H1 (cell line): ENCODE data around the gene FAM136A. TPM values are rescaled to one million over a fixed set of nuclear protein-coding genes. Genes with fewer than 3 reads are reported as not detected.
A peak's percentile ranks its signal among the peaks of the same experiment; 100 is the strongest.

Experiments used
- CTCF ChIA-PET: fragments of 300-600 bp; sonication (Branson Sonifier 250); formaldehyde crosslinking; loops from one replicate; lab custom pipeline; 2021; ENCODE audit not compliant: partially characterized antibody; lab: Charles Lee
- POLR2A ChIA-PET: fragments of 300-600 bp; sonication (Branson Sonifier 250); formaldehyde crosslinking; loops from one replicate; lab custom pipeline; 2021; ENCODE audit warnings: inconsistent platforms; ENCODE audit not compliant: partially characterized antibody; lab: Charles Lee
- DNase-seq, 2 experiments: peaks; one replicate each; pipeline versions ENCODE4 v3.0.0 to v3.0.0-alpha.2; 2010 to 2022; ENCODE audit warnings: low spot score in 2 of 2, low read depth in 1 of 2, mixed read lengths in 1 of 2
- FAIRE-seq: peaks from 2 replicates; lab custom pipeline; 2011; peaks lifted over from hg19 to GRCh38; lab: Jason Lieb, UNC
- H2AFZ ChIP-seq: 2 replicates; pipeline ENCODE4 v1.8.1; 2012; ENCODE audit warnings: low read length, inconsistent platforms
- H2AK5ac ChIP-seq: 2 replicates; pipeline ENCODE4 v1.6.1; 2013; ENCODE audit warnings: low read depth, low read length
- H2BK120ac ChIP-seq: replicated peaks from 2 replicates; pipeline ENCODE3; 2013; ENCODE audit warnings: low read depth, low read length, inconsistent platforms
- H2BK12ac ChIP-seq: 2 replicates; pipeline ENCODE4 v1.6.1; 2013; ENCODE audit warnings: low read depth, low read length
- H2BK15ac ChIP-seq: 2 replicates; pipeline ENCODE4 v1.6.1; 2013; ENCODE audit warnings: low read length
- H2BK20ac ChIP-seq: 2 replicates; pipeline ENCODE4 v1.6.1; 2013; ENCODE audit warnings: low read length
- H2BK5ac ChIP-seq: 2 replicates; pipeline ENCODE4 v1.6.1; 2013; ENCODE audit warnings: low read depth, low read length
- H3K14ac ChIP-seq: 2 replicates; pipeline ENCODE4 v1.6.1; 2013; ENCODE audit warnings: inconsistent platforms; ENCODE audit not compliant: insufficient read length
- H3K18ac ChIP-seq: 2 replicates; pipeline ENCODE4 v1.6.1; 2013; ENCODE audit warnings: low read length; ENCODE audit errors: extremely low read depth
- H3K23ac ChIP-seq: 2 replicates; pipeline ENCODE4 v1.6.1; 2013; ENCODE audit warnings: inconsistent platforms; ENCODE audit not compliant: insufficient read length
- H3K23me2 ChIP-seq: 2 replicates; pipeline ENCODE4 v1.6.1; 2013; ENCODE audit warnings: low read depth, low read length
- H3K27ac ChIP-seq: 2 replicates; pipeline ENCODE4 v1.6.1; 2011; ENCODE audit warnings: low read depth, low read length, inconsistent platforms
- H3K27me3 ChIP-seq, 4 experiments: replicated peaks in 1 of 4; 1 replicate in 1 of 4; 2 replicates in 3 of 4; pipeline versions ENCODE4 v1.6.1 to v1.8.1; 2011 to 2013; ENCODE audit warnings: low read length in 3 of 4, mild to moderate bottlenecking in 3 of 4, inconsistent platforms in 2 of 4, mixed read lengths in 2 of 4, moderate library complexity in 1 of 4; ENCODE audit not compliant: control insufficient read depth in 3 of 4, insufficient read depth in 3 of 4; ENCODE audit errors: extremely low read depth in 1 of 4
- H3K36me3 ChIP-seq, 4 experiments: 2 replicates each; pipeline versions ENCODE4 v1.6.1 to v1.8.1; 2011 to 2013; ENCODE audit warnings: mild to moderate bottlenecking in 4 of 4, low read length in 3 of 4, moderate library complexity in 2 of 4, control low read depth in 1 of 4, inconsistent platforms in 1 of 4; ENCODE audit not compliant: insufficient read depth in 4 of 4, control insufficient read depth in 2 of 4
- H3K4ac ChIP-seq: replicated peaks from 2 replicates; pipeline ENCODE3; 2013; ENCODE audit warnings: low read length, low read depth, mixed read lengths, inconsistent platforms; ENCODE audit not compliant: insufficient read length
- H3K4me1 ChIP-seq, 4 experiments: replicated peaks in 1 of 4; 1 replicate in 1 of 4; 2 replicates in 3 of 4; pipeline versions ENCODE4 v1.6.1 to v1.8.1; 2011 to 2013; ENCODE audit warnings: low read length in 3 of 4, inconsistent platforms in 2 of 4, mixed read lengths in 1 of 4; ENCODE audit not compliant: insufficient read depth in 4 of 4, control insufficient read depth in 3 of 4
- H3K4me2 ChIP-seq, 2 experiments: 2 replicates each; pipeline versions ENCODE4 v1.6.1 to v1.8.1; 2011 to 2013; ENCODE audit warnings: low read depth in 2 of 2, low read length in 2 of 2, control low read depth in 1 of 2, inconsistent platforms in 1 of 2, mild to moderate bottlenecking in 1 of 2; ENCODE audit not compliant: insufficient read depth in 1 of 2
- H3K4me3 ChIP-seq, 4 experiments: fragments of 200-600, 300-600 bp in 1 of 4; sonication (generic), shearing (Covaris generic), sonication (Bioruptor Twin) in 1 of 4; 2 replicates each; pipeline versions ENCODE4 v1.5.1 to v1.8.1; 2011 to 2016; ENCODE audit warnings: low read length in 4 of 4, low read depth in 3 of 4, control low read depth in 2 of 4, inconsistent platforms in 2 of 4, mild to moderate bottlenecking in 2 of 4, mixed read lengths in 1 of 4, moderate library complexity in 1 of 4; ENCODE audit not compliant: insufficient read depth in 2 of 4; ENCODE audit errors: extremely low read depth in 1 of 4
- H3K56ac ChIP-seq: replicated peaks from 2 replicates; pipeline ENCODE3; 2013; ENCODE audit warnings: low read depth, mild to moderate bottlenecking, mixed read lengths, low read length, inconsistent platforms; ENCODE audit not compliant: insufficient read length
- H3K79me1 ChIP-seq: 2 replicates; pipeline ENCODE4 v1.6.1; 2013; ENCODE audit warnings: low read depth, low read length, control low read depth
- H3K79me2 ChIP-seq, 2 experiments: 2 replicates each; pipeline versions ENCODE4 v1.6.1 to v1.8.1; 2012 to 2013; ENCODE audit warnings: low read length in 2 of 2, mild to moderate bottlenecking in 2 of 2, inconsistent platforms in 1 of 2; ENCODE audit not compliant: insufficient read depth in 2 of 2, control insufficient read depth in 1 of 2
- H3K9ac ChIP-seq, 4 experiments: replicated peaks in 1 of 4; 1 replicate in 1 of 4; 2 replicates in 3 of 4; pipeline versions ENCODE4 v1.6.1 to v1.8.1; 2011 to 2013; ENCODE audit warnings: low read depth in 3 of 4, low read length in 3 of 4, control low read depth in 2 of 4, mild to moderate bottlenecking in 2 of 4, moderate library complexity in 2 of 4, inconsistent platforms in 1 of 4; ENCODE audit errors: extremely low read depth in 1 of 4
- H3K9me3 ChIP-seq, 2 experiments: 2 replicates each; pipeline versions ENCODE4 v1.6.1 to v1.8.1; 2012 to 2013; ENCODE audit warnings: mild to moderate bottlenecking in 2 of 2, moderate library complexity in 2 of 2, control low read depth in 1 of 2, inconsistent platforms in 1 of 2, low read depth in 1 of 2, low read length in 1 of 2, mixed read lengths in 1 of 2; ENCODE audit not compliant: insufficient read depth in 2 of 2
- H4K20me1 ChIP-seq, 2 experiments: replicated peaks in 1 of 2; 2 replicates each; pipeline versions ENCODE3 to v1.8.1; 2011 to 2013; ENCODE audit warnings: inconsistent platforms in 2 of 2, low read length in 2 of 2, mild to moderate bottlenecking in 1 of 2; ENCODE audit not compliant: insufficient read depth in 2 of 2, control insufficient read depth in 1 of 2
- H4K5ac ChIP-seq: 2 replicates; pipeline ENCODE4 v1.6.1; 2013; ENCODE audit warnings: low read length, low read depth, mixed read lengths, inconsistent platforms; ENCODE audit not compliant: insufficient read length
- H4K8ac ChIP-seq: 2 replicates; pipeline ENCODE4 v1.8.0; 2013; ENCODE audit warnings: mild to moderate bottlenecking, moderate library complexity, low read length, inconsistent platforms; ENCODE audit not compliant: insufficient read depth; ENCODE audit errors: extremely low read depth
- H4K91ac ChIP-seq: replicated peaks from 2 replicates; pipeline ENCODE3; 2013; ENCODE audit warnings: low read length, mixed read lengths, inconsistent platforms; ENCODE audit not compliant: insufficient read length
- BRCA1 ChIP-seq: IDR thresholded peaks from 2 replicates; pipeline ENCODE4 v1.6.1; 2012; ENCODE audit warnings: low read depth, low read length, improper control_type of control experiment
- CBX5 ChIP-seq: fragments of 300-800, 300-1000 bp; sonication (generic); IDR thresholded peaks from 2 replicates; pipeline ENCODE4 v1.7.1; 2016; ENCODE audit warnings: antibody characterized with exemption, low read length, low read depth
- CEBPB ChIP-seq: IDR thresholded peaks from 2 replicates; pipeline ENCODE4 v1.6.1; 2012; ENCODE audit warnings: low read depth, low read length
- GTF2F1 ChIP-seq: IDR thresholded peaks from 2 replicates; pipeline ENCODE4 v1.6.1; 2012; ENCODE audit warnings: low read depth, low read length, improper control_type of control experiment, borderline replicate concordance
- HDAC2 ChIP-seq, 2 experiments: fragments of 300-600 bp in 1 of 2; sonication (generic) in 1 of 2; IDR thresholded peaks; 2 replicates each; pipeline ENCODE4 v1.6.1; 2011 to 2012; ENCODE audit warnings: low read depth in 2 of 2, low read length in 2 of 2, mild to moderate bottlenecking in 2 of 2, moderate library complexity in 2 of 2, borderline replicate concordance in 1 of 2, inconsistent platforms in 1 of 2
- KDM1A ChIP-seq: fragments of 200-600, 300-600 bp; sonication (generic); IDR thresholded peaks from 2 replicates; pipeline ENCODE4 v1.7.1; 2016; ENCODE audit warnings: mild to moderate bottlenecking, low read length, borderline replicate concordance
- PHF8 ChIP-seq: fragments of 200-600 bp; sonication (generic); conservative IDR thresholded peaks from 2 replicates; pipeline ENCODE4 v1.7.1; 2012; ENCODE audit warnings: low read depth, mild to moderate bottlenecking, inconsistent platforms, low read length, moderate library complexity
- POU5F1 ChIP-seq: IDR thresholded peaks from 2 replicates; pipeline ENCODE4 v1.6.1; 2011; ENCODE audit warnings: low read depth, mild to moderate bottlenecking, low read length, moderate library complexity
- SRF ChIP-seq: IDR thresholded peaks from 2 replicates; pipeline ENCODE4 v1.6.1; 2011; ENCODE audit warnings: mild to moderate bottlenecking, low read depth, low read length, moderate library complexity
- SUZ12 ChIP-seq: fragments of 200-600 bp; sonication (generic); IDR thresholded peaks from 2 replicates; pipeline ENCODE4 v1.6.1; 2012; ENCODE audit warnings: mild to moderate bottlenecking, inconsistent platforms, low read length, moderate library complexity, mixed read lengths
- TCF12 ChIP-seq: IDR thresholded peaks from 2 replicates; pipeline ENCODE4 v1.6.1; 2011; ENCODE audit warnings: low read depth, mild to moderate bottlenecking, low read length
- WGBS, 2 experiments: shearing (Covaris generic) in 1 of 2; methylation state at CpG; one replicate each; pipeline versions ENCODE4 v1.1.6 to v1.1.7; 2013 to 2015; ENCODE audit warnings: low lambda C conversion rate in 2 of 2, mixed read lengths in 2 of 2, inconsistent platforms in 1 of 2, low coverage in 1 of 2, missing lambda C conversion rate in 1 of 2; ENCODE audit not compliant: insufficient replicate concordance in 2 of 2, insufficient coverage in 1 of 2, insufficient read length in 1 of 2; ENCODE audit errors: extremely low coverage in 1 of 2, missing lambda C conversion rate in 1 of 2; 5-methylcytosine and 5-hydroxymethylcytosine counted together
- polyA plus RNA-seq, 7 experiments: library from polyadenylated mRNA; depleted of rRNA in 3 of 7; stranded (reverse) in 5 of 7; unstranded in 2 of 7; fragments of >200 nt in 5 of 7; fragments of 200-250 nt in 2 of 7; gene quantifications; 1 replicate in 5 of 7; 2 replicates in 1 of 7; 4 replicates in 1 of 7; pipeline versions ENCODE4 v1.2.1 to v1.2.3, GENCODE V29; 2011 to 2013; ENCODE audit warnings: missing spikeins in 2 of 7, mixed read lengths in 2 of 7
- total RNA-seq: library from RNA; stranded (reverse); fragmentation: NEBNext Ultra II Directional; extraction: Animal tissue kit (Norgen Biotek cat#: 25700); gene quantifications from 2 replicates; pipeline ENCODE4 v1.2.1, GENCODE V29; 2021

The FAM136A gene
- total and polyA plus RNA-seq, 2 of the 8 experiments (the other 6 are each of a cell fraction or from before 2014, with no cell fraction given), result 58.2 to 122 TPM

DNA sequence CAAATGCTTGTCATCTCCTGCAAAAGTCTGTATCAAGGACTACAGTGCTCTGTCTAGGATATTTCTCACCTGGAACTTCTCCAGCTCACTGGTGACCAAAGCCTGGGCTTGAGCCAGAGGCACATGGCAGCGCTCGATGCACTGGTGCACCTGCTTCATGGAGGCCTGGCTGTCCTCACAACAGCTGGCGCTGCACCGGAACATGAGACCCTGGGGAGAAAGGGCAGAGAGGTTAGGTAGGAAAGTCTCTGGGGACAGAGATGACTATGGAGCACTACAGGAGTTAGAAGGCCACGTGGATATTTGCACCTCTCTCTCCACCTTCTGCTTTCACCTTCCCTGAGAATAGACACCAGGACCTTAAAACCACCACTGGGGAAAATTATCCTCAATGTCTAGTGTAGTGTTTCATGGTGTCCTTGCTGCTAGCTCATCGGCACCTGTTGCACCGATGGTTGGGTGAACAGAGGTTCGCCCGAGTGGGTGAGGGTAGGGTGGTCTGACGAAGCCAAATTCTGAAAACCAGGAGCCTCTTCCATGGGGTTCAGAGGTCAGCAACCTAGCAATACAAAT lies 1.0 kb downstream of the FAM136A start:
- no peak overlapping the region for H2AFZ ChIP-seq
- TF ChIP-seq BRCA1 (no peak), SRF (no peak), GTF2F1 (no peak), PHF8 (no peak), CBX5 (no peak), KDM1A (no peak), HDAC2 (IDR thresholded peaks at IDR 0.05; ENCODE audit: borderline replicate concordance in 1 of 2, low read depth in 2 of 2, low read length in 2 of 2) (no peak), POU5F1 (no peak), TCF12 (no peak), SUZ12 (no peak), CEBPB (no peak)

More for the DNA sequence above, 1.0 kb downstream of the FAM136A start:
- H2BK12ac ChIP-seq, result peak overlapping the region; percentile 40; the same call in 1 of the 2 replicates
- H3K27me3 ChIP-seq, result no peaks in the 10 kb centered on the region
- peaks cover 0 to 7% of the 10 kb centered on the region in 2 experiments; a peak in 1 of 4 replicates for H3K79me2 ChIP-seq
- no peak overlapping the region; the same call in 1 of the 2 replicates for H2BK5ac ChIP-seq
- H3K4me2 ChIP-seq, result peak overlapping the region; percentile 80 to 82
- H3K23ac ChIP-seq, result no peak overlapping the region
- H3K23me2 ChIP-seq, result peaks cover 2% of the 10 kb centered on the region; the same call in 1 of the 2 replicates
- 62% methylated on average over 10 of the region's 10 CpGs; no CpG with 5 or more reads in 1 of the 2 experiments for WGBS, 2 experiments
- no peak overlapping the region for H2BK120ac ChIP-seq
- H3K4ac ChIP-seq, result no peak overlapping the region
- 0 out of 2 replicates have a peak overlapping the region, but pooled peaks have one; percentile 47 for H2AK5ac ChIP-seq
- H4K5ac ChIP-seq, result no peak overlapping the region
- POLR2A ChIA-PET, result interaction anchor here (0.7 to 4.6 kb wide), 7 partner anchors 7 to 325 kb away, joined by 3 to 63 read pairs (median 4); partner anchors contain the start of genes PCYOX1 and SNRPG
- H3K4me3 ChIP-seq, result peak overlapping the region; percentile 63 to 86 (median 75)
- peak overlapping the region; percentile 85 for H3K56ac ChIP-seq
- H3K9me3 ChIP-seq, result peaks cover 0 to 5% of the 10 kb centered on the region in 2 experiments; a peak in 1 of 4 replicates
- H4K91ac ChIP-seq, result no peak overlapping the region
- FAIRE-seq (no peak), DNase-seq (no peak)
- no peak overlapping the region; the same call in 1 of the 2 replicates for H4K8ac ChIP-seq
- peaks cover 0 to 8% (median 5%) of the 10 kb centered on the region in 4 experiments; a peak in 3 of 7 replicates for H3K4me1 ChIP-seq
- H3K36me3 ChIP-seq, result peaks cover 4 to 28% (median 10%) of the 10 kb centered on the region in 4 experiments; a peak in 6 of 8 replicates
- no peak overlapping the region for H3K18ac ChIP-seq
- H2BK20ac ChIP-seq, result no peak overlapping the region
- H3K79me1 ChIP-seq, result no peaks in the 10 kb centered on the region; the same call in 1 of the 2 replicates
- H4K20me1 ChIP-seq, result no peaks in the 10 kb centered on the region
- H2BK15ac ChIP-seq, result no peak overlapping the region
- CTCF ChIA-PET, result interaction anchor here (0.6 to 7.3 kb wide), 10 partner anchors 7 to 646 kb away, joined by 3 to 120 read pairs (median 5); partner anchors contain the start of gene SNRPG
- peak overlapping the region; percentile 87; the same call in 1 of the 2 replicates for H3K27ac ChIP-seq
- no peak overlapping the region for H3K14ac ChIP-seq
- peak overlapping the region in 2 of 4 experiments; percentile 91 to 94; a peak in 5 of 7 replicates for H3K9ac ChIP-seq
